ENCODE results near the gene PRM3. TPM values are rescaled to one million over a fixed set of nuclear protein-coding genes. Genes with fewer than 3 reads are reported as not detected.

PRM3 gene
- total RNA-seq, 1 donor from 2014 or later: not detected

GRCh38 chr16:11277607-11278337, 4.3 kb upstream of the PRM3 start:
- H3K4me1 Mint-ChIP-seq: peaks cover 24% of the 10 kb centered on the region
- peaks cover 5% of the 10 kb centered on the region for H3K27me3 Mint-ChIP-seq (ENCODE audit: insufficient read depth, low read depth)
- H3K4me3 ChIP-seq: no peak overlapping the region
- H3K4me1 ChIP-seq: no peaks in the 10 kb centered on the region
- H3K9ac ChIP-seq: no peak overlapping the region
- no peaks in the 10 kb centered on the region for H3K9me3 ChIP-seq (ENCODE audit: low read depth)
- H3K27ac ChIP-seq: no peak overlapping the region
- H3F3A ChIP-seq (ENCODE audit: low read depth): no peaks in the 10 kb centered on the region
- H3K4me2 ChIP-seq: no peak overlapping the region
- no peaks in the 10 kb centered on the region for H3K36me3 ChIP-seq
- no peaks in the 10 kb centered on the region for H3K79me2 ChIP-seq (ENCODE audit: low read depth)
- no peak overlapping the region for H2AFZ ChIP-seq (replicated peaks)
- H3K27me3 ChIP-seq: no peaks in the 10 kb centered on the region
- H3K27ac Mint-ChIP-seq: no peak overlapping the region
- TF ChIP-seq EZH2 (IDR thresholded peaks at IDR 0.05): no peak
- no peak for TF ChIP-seq EZH2phosphoT487 (IDR thresholded peaks at IDR 0.05)
- TF ChIP-seq CTCF (IDR thresholded peaks at IDR 0.05): no peak
- H3K4me3 Mint-ChIP-seq: no peak overlapping the region
- H4K20me1 ChIP-seq (ENCODE audit: low read depth): no peaks in the 10 kb centered on the region
- no peaks in the 10 kb centered on the region for H3K9me3 Mint-ChIP-seq
- DNase-seq (ENCODE audit: low spot score): no peak
- no peaks in the 10 kb centered on the region for H3K36me3 Mint-ChIP-seq

DNA sequence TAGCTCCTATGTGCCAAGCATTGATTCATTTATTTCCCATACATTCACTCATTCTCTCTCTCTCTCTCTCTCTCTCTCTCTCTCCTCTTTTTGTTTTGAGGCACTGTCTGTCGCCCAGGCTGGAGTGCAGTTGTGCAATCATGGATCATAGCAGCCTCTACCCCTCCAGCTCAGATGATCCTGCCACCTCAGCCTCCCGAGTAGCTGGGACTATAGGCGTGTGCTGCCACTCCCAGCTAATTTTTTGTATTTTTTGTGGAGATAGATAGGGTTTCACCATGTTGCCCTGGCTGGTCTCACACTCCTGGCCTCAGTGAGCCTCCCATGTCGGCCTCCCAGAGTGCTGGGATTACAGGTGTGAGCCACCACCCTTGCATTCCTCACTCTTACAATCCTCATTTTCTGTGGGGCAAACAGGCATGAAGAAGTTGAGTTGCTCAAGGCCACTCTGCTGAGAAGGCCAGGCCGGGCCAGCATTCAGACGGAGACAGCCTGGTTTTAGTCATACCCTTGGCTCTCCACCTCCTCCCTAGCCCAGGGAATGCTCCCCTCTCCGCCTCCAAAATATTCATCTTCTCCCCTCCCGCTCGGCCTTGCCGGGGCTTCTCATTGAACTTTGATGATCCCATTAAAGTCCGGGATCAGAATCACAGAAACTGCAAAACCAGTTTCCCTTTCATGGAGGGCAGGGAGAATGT, 3.6 kb upstream of the PRM3 start:
- H3K36me3 Mint-ChIP-seq: no peaks in the 10 kb centered on the region
- Histone ChIP-seq H3K9ac (no peak overlapping the region), H3K4me2 (no peak overlapping the region), H3K27me3 (no peaks in the 10 kb centered on the region), H3K4me3 (no peak overlapping the region), H4K20me1 (ENCODE audit: low read depth) (no peaks in the 10 kb centered on the region), H2AFZ (replicated peaks) (no peak overlapping the region), H3K4me1 (no peaks in the 10 kb centered on the region), H3K9me3 (ENCODE audit: low read depth) (no peaks in the 10 kb centered on the region), H3K36me3 (no peaks in the 10 kb centered on the region), H3F3A (ENCODE audit: low read depth) (no peaks in the 10 kb centered on the region), H3K79me2 (ENCODE audit: low read depth) (no peaks in the 10 kb centered on the region), H3K27ac (no peak overlapping the region)
- H3K4me3 Mint-ChIP-seq: no peak overlapping the region
- TF ChIP-seq EZH2 (IDR thresholded peaks at IDR 0.05) (no peak), CTCF (IDR thresholded peaks at IDR 0.05) (no peak), EZH2phosphoT487 (IDR thresholded peaks at IDR 0.05) (no peak)
- no peak overlapping the region for H3K27ac Mint-ChIP-seq
- H3K9me3 Mint-ChIP-seq: no peaks in the 10 kb centered on the region
- peaks cover 26% of the 10 kb centered on the region for H3K4me1 Mint-ChIP-seq
- peaks cover 5% of the 10 kb centered on the region for H3K27me3 Mint-ChIP-seq (ENCODE audit: insufficient read depth, low read depth)
- DNase-seq (ENCODE audit: low spot score): no peak

GRCh38 chr16:11276143-11276895, 2.9 kb upstream of the PRM3 start, which contains the start of gene PRM2:
Gene PRM2, minus strand, starts transcription at chr16:11276480. Its CDS starts 110 bp downstream, at chr16:11276370.
- Mint-ChIP-seq H3K27me3 (ENCODE audit: insufficient read depth, low read depth) (peaks cover 5% of the 10 kb centered on the region), H3K9me3 (no peaks in the 10 kb centered on the region), H3K4me3 (no peak within 1 kb of the TSS), H3K36me3 (no peaks in the 10 kb centered on the region), H3K27ac (peak within 1 kb of the TSS; percentile 89), H3K4me1 (peaks cover 24% of the 10 kb centered on the region)
- TF ChIP-seq EZH2 (IDR thresholded peaks at IDR 0.05): no peak
- no peak for TF ChIP-seq EZH2phosphoT487 (IDR thresholded peaks at IDR 0.05)
- no peak for TF ChIP-seq CTCF (IDR thresholded peaks at IDR 0.05)
- no peaks in the 10 kb centered on the region for H4K20me1 ChIP-seq (ENCODE audit: low read depth)
- H2AFZ ChIP-seq (replicated peaks): no peak within 1 kb of the TSS
- H3K4me3 ChIP-seq: no peak within 1 kb of the TSS
- DNase-seq (ENCODE audit: low spot score): no peak
- H3K4me1 ChIP-seq: no peaks in the 10 kb centered on the region
- H3K9me3 ChIP-seq (ENCODE audit: low read depth): no peaks in the 10 kb centered on the region
- no peak within 1 kb of the TSS for H3K4me2 ChIP-seq
- H3K9ac ChIP-seq: no peak within 1 kb of the TSS
- no peaks in the 10 kb centered on the region for H3F3A ChIP-seq (ENCODE audit: low read depth)
- H3K27ac ChIP-seq: no peak within 1 kb of the TSS
- H3K27me3 ChIP-seq: no peaks in the 10 kb centered on the region
- no peaks in the 10 kb centered on the region for H3K79me2 ChIP-seq (ENCODE audit: low read depth)
- H3K36me3 ChIP-seq: no peaks in the 10 kb centered on the region
